OCI-LY7 (cell line): ENCODE measurements around the gene ZEB1. TPM values are rescaled to one million over a fixed set of nuclear protein-coding genes. Genes with fewer than 3 reads are reported as not detected.
A peak's percentile ranks its signal among the peaks of the same experiment; 100 is the strongest.

Experiments used
- BruUV-seq: library from RNA; stranded (reverse); fragments of 400-500 nt; replicated peaks from 2 replicates; lab custom pipeline; 2021; lab: Mats Ljungman, UMichigan
- CTCF ChIA-PET: fragments of 300-600 bp; sonication (Branson Sonifier 250); formaldehyde crosslinking; loops from one replicate; lab custom pipeline; 2022; ENCODE audit warnings: antibody characterized with exemption; ENCODE audit not compliant: unreplicated experiment; lab: Charles Lee
- POLR2A ChIA-PET: fragments of 300-600 bp; sonication (Branson Sonifier 250); formaldehyde crosslinking; loops from one replicate; lab custom pipeline; 2022; ENCODE audit warnings: antibody characterized with exemption; lab: Charles Lee
- DNase-seq: peaks from one replicate; pipeline ENCODE4 v3.0.0-alpha.2; 2015; ENCODE audit warnings: low spot score
- H2AFZ ChIP-seq: fragments of 200-600 bp; sonication (generic), shearing (Covaris generic); 2 replicates; pipeline ENCODE4 v1.6.1; 2014; ENCODE audit warnings: mild to moderate bottlenecking, antibody characterized with exemption, low read length, moderate library complexity
- H3K27ac ChIP-seq: fragments of 200-600 bp; sonication (generic); 2 replicates; pipeline ENCODE4 v1.5.1; 2014; ENCODE audit warnings: mixed run types, low read depth, mild to moderate bottlenecking, moderate library complexity, low read length, inconsistent platforms; ENCODE audit not compliant: poor library complexity, severe bottlenecking
- H3K36me3 ChIP-seq: fragments of 200-600 bp; sonication (generic); 2 replicates; pipeline ENCODE4 v1.6.1; 2014; ENCODE audit warnings: mild to moderate bottlenecking, antibody characterized with exemption, low read length, moderate library complexity, mixed read lengths; ENCODE audit not compliant: insufficient read depth
- H3K4me1 ChIP-seq: fragments of 200-600 bp; sonication (generic); 2 replicates; pipeline ENCODE4 v1.5.1; 2014; ENCODE audit warnings: mild to moderate bottlenecking, low read length; ENCODE audit not compliant: insufficient read depth, poor library complexity, severe bottlenecking
- H3K4me2 ChIP-seq: fragments of 200-600 bp; sonication (generic); 2 replicates; pipeline ENCODE4 v1.6.1; 2014; ENCODE audit warnings: mild to moderate bottlenecking, low read length
- H3K4me3 ChIP-seq: fragments of 200-600 bp; sonication (generic); 2 replicates; pipeline ENCODE4 v1.5.1; 2014; ENCODE audit warnings: mild to moderate bottlenecking, low read depth, low read length; ENCODE audit not compliant: poor library complexity, severe bottlenecking
- H3K79me2 ChIP-seq: fragments of 200-600 bp; sonication (generic); 2 replicates; pipeline ENCODE4 v1.6.1; 2016; ENCODE audit warnings: low read depth, mild to moderate bottlenecking, low read length, moderate library complexity, mixed read lengths; ENCODE audit not compliant: insufficient read depth
- H3K9me2 ChIP-seq: fragments of 200-600 bp; sonication (generic); 2 replicates; pipeline ENCODE4 v1.6.1; 2016; ENCODE audit warnings: mild to moderate bottlenecking, low read length, mixed read lengths; ENCODE audit not compliant: insufficient read depth
- H3K9me3 ChIP-seq: fragments of 200-600 bp; sonication (generic); 2 replicates; pipeline ENCODE4 v1.6.1; 2014; ENCODE audit warnings: mild to moderate bottlenecking, mixed run types, low read length, mixed read lengths
- H4K20me1 ChIP-seq: fragments of 200-600 bp; sonication (generic); 2 replicates; pipeline ENCODE4 v1.6.1; 2014; ENCODE audit warnings: mild to moderate bottlenecking, antibody characterized with exemption, low read length, moderate library complexity, mixed read lengths; ENCODE audit not compliant: insufficient read depth
- CTCF ChIP-seq: fragments of 200-600 bp; sonication (generic); conservative IDR thresholded peaks from 2 replicates; pipeline ENCODE4 v1.5.1; 2014; ENCODE audit warnings: mild to moderate bottlenecking, antibody characterized with exemption, low read length, moderate library complexity, mixed read lengths
- EZH2phosphoT487 ChIP-seq: fragments of 200-600 bp; sonication (generic); IDR thresholded peaks from 2 replicates; pipeline ENCODE4 v1.6.1; 2018; ENCODE audit warnings: low read depth, borderline replicate concordance, mild to moderate bottlenecking, mixed run types, antibody characterized with exemption, low read length, moderate library complexity, mixed read lengths
- intact Hi-C: fragments of 100-400 bp; cut with micrococcal nuclease; formaldehyde crosslinking; loops from one replicate; pipeline ENCODE4 v1.10.0; 2022; ENCODE audit not compliant: unreplicated experiment
- total RNA-seq, 2 experiments: library from RNA; depleted of rRNA in 1 of 2; stranded (reverse); fragments of >200 nt in 1 of 2; shearing (Covaris generic) in 1 of 2; gene quantifications; 2 replicates each; pipeline ENCODE4 v1.2.3, GENCODE V29; 2014 to 2022

Gene ZEB1
- total RNA-seq, 2 experiments from 2014 or later: 33.2 to 41.9 TPM

DNA sequence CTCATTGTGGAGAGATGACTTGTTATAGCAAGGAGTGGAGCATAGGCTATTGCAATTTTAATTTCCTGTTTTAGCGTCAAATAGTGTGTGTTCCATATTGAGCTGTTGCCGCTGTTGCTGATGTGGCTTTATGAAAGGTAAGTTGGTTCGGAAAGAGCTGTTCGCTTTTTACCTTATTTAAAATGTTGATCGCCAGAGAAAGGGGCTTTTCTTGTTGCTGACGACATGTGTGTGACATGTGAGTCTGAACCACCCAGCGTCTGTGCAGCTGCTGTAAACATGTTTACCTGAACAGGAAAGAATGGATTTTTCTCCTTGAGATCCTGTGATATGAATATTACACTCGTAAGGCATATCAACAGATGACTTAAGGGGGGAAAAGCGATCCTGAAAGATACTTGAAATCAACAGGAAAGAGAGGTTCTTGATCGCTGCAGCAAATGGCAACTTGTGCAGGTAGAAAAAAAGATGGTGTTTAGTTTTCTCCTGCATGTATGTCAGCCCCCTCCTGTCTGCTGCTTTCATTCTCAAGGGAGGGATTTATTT lies 2.5 kb downstream of the ZEB1 start:
- Histone ChIP-seq H3K4me1 (peaks cover 31% of the 10 kb centered on the region), H2AFZ (no peak overlapping the region), H3K4me3 (peak overlapping the region; percentile 97), H3K9me3 (no peaks in the 10 kb centered on the region), H3K27ac (peak overlapping the region; percentile 94), H4K20me1 (peaks cover 41% of the 10 kb centered on the region), H3K9me2 (no peaks in the 10 kb centered on the region), H3K36me3 (no peaks in the 10 kb centered on the region), H3K79me2 (peaks cover 78% of the 10 kb centered on the region), H3K4me2 (peak overlapping the region; percentile 99)
- BruUV-seq: TSS peak; percentile 29
- TF ChIP-seq EZH2phosphoT487: no peak
- TF ChIP-seq CTCF: no peak
- DNase-seq: peak; percentile 14
- POLR2A ChIA-PET: interaction anchor here (0.6 to 1.0 kb wide), 4 partner anchors 9 to 433 kb away, joined by 3 to 4 read pairs (median 4); partner anchors contain the start of gene ZNF438
- CTCF ChIA-PET: no interaction called here
- intact Hi-C loops: loop anchor here (5.0 to 10.0 kb wide), 2 partner anchors 173 to 451 kb away; no protein-coding TSS in a partner anchor

DNA sequence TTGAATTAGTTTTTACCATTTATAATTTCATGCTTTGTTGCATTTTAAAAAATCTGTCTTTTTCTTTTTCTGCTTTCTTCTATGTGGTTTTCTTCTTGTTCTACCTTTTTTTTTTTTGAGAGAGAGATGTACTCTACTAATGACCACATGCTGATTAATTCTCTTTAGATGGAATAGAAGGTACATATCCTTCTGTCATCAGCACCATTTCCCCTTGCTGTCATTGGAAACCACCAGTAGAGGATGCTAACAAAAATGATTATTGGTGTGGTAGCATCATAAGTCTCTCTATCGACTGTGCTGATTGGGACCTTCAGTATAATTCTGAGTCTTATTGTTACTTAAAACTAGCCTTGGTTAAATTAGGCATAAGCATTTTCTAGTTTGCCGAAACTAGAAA lies 3.6 kb downstream of the ZEB1 start:
- BruUV-seq: no TSS peak
- ChIA-PET POLR2A (no interaction called here), CTCF (no interaction called here)
- Histone ChIP-seq H3K4me2 (peak overlapping the region; percentile 99), H3K79me2 (peaks cover 78% of the 10 kb centered on the region), H2AFZ (no peak overlapping the region), H3K36me3 (no peaks in the 10 kb centered on the region), H3K27ac (no peak overlapping the region), H4K20me1 (peaks cover 32% of the 10 kb centered on the region), H3K4me3 (peak overlapping the region; percentile 97), H3K9me3 (no peaks in the 10 kb centered on the region), H3K4me1 (peaks cover 20% of the 10 kb centered on the region), H3K9me2 (no peaks in the 10 kb centered on the region)
- no peak for TF ChIP-seq EZH2phosphoT487
- peak; percentile 71 for TF ChIP-seq CTCF
- intact Hi-C loops: loop anchor here (5.0 to 10.0 kb wide), 2 partner anchors 172 to 450 kb away; no protein-coding TSS in a partner anchor
- peak; percentile 17 for DNase-seq

DNA sequence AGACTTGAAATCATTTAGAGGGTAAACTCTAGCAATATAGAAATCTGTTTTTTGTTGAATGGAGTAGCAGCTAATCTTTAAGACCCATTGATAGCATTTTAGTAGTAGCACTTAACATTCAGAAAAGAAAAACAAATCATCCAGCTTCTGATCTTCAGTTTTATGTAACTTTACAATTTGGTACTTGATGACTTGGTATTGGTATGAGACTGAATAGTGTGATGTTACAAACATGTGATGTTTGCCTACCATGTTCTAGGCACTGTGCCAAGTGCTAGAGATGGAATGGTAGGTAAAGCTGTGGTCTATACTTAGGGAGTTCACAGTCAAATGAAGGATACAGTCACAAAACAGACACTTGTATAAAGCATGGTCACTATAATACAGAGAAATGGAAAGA lies 21.3 kb downstream of the ZEB1 start:
- intact Hi-C loops: no loop called here
- BruUV-seq: no TSS peak
- Histone ChIP-seq H3K9me2 (no peaks in the 10 kb centered on the region), H3K4me3 (no peak overlapping the region), H3K36me3 (no peaks in the 10 kb centered on the region), H3K27ac (no peak overlapping the region), H3K9me3 (no peaks in the 10 kb centered on the region), H3K4me2 (no peak overlapping the region), H4K20me1 (peaks cover 28% of the 10 kb centered on the region), H3K79me2 (peaks cover 92% of the 10 kb centered on the region), H2AFZ (no peak overlapping the region), H3K4me1 (peaks cover 4% of the 10 kb centered on the region)
- no peak for TF ChIP-seq CTCF
- TF ChIP-seq EZH2phosphoT487: no peak
- DNase-seq: no peak
- ChIA-PET CTCF (no interaction called here), POLR2A (interaction anchor here (2.0 kb wide), 1 partner anchor 11 kb away, joined by 11 read pairs; no protein-coding TSS in a partner anchor)
